ENCODE data around the gene CHD6.

- no peak for TF ChIP-seq MZF1 (CRISPR knock-in tag; IDR thresholded peaks at IDR 0.05; ENCODE audit: borderline replicate concordance)
- TF ChIP-seq PTBP1 (IDR thresholded peaks at IDR 0.05; ENCODE audit: low read depth, low read length, poor library complexity, severe bottlenecking) = no peak
- no peak for TF ChIP-seq SAFB2 (CRISPR knock-in tag; IDR thresholded peaks at IDR 0.05; ENCODE audit: borderline replicate concordance, low read depth)
- no peak for TF ChIP-seq TCF7 (IDR thresholded peaks at IDR 0.05; ENCODE audit: low read depth)
- TF ChIP-seq RFXANK (CRISPR knock-in tag; IDR thresholded peaks at IDR 0.05) = no peak
- no peak for TF ChIP-seq CTCF (CRISPR knock-in tag; IDR thresholded peaks at IDR 0.05)
- no peak for TF ChIP-seq CBFB (CRISPR knock-in tag; IDR thresholded peaks at IDR 0.05)
Measured at GRCh38 chr20:41547221-41547620, 71.0 kb downstream of the CHD6 start.

All from HepG2 (cell line).